OCI-LY1 (cell line): Measurements from ENCODE around the gene KLK4.

ENCODE experiments used
- EZH2 ChIP-seq: fragments of 200-600 bp; sonication (generic), shearing (Covaris generic); IDR thresholded peaks from 2 replicates; pipeline ENCODE4 v1.8.0; 2017; ENCODE audit warnings: borderline replicate concordance, mixed run types, mild to moderate bottlenecking, antibody characterized with exemption, low read length, moderate library complexity, mixed read lengths
- TF ChIP-seq, protein P1 (sequence below): fragments of 200-600 bp; sonication (generic), shearing (Covaris generic); IDR thresholded peaks from 2 replicates; pipeline ENCODE4 v1.5.1; 2017; ENCODE audit warnings: mild to moderate bottlenecking, antibody characterized with exemption, low read length, moderate library complexity, mixed read lengths

DNA sequence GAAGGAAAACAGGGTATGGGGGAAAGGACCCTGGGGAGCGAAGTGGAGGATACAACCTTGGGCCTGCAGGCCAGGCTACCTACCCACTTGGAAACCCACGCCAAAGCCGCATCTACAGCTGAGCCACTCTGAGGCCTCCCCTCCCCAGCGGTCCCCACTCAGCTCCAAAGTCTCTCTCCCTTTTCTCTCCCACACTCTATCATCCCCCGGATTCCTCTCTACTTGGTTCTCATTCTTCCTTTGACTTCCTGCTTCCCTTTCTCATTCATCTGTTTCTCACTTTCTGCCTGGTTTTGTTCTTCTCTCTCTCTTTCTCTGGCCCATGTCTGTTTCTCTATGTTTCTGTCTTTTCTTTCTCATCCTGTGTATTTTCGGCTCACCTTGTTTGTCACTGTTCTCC is 53.8 kb downstream of the KLK4 start:
- TF ChIP-seq EZH2: no peak
- TF ChIP-seq, protein P1, sequence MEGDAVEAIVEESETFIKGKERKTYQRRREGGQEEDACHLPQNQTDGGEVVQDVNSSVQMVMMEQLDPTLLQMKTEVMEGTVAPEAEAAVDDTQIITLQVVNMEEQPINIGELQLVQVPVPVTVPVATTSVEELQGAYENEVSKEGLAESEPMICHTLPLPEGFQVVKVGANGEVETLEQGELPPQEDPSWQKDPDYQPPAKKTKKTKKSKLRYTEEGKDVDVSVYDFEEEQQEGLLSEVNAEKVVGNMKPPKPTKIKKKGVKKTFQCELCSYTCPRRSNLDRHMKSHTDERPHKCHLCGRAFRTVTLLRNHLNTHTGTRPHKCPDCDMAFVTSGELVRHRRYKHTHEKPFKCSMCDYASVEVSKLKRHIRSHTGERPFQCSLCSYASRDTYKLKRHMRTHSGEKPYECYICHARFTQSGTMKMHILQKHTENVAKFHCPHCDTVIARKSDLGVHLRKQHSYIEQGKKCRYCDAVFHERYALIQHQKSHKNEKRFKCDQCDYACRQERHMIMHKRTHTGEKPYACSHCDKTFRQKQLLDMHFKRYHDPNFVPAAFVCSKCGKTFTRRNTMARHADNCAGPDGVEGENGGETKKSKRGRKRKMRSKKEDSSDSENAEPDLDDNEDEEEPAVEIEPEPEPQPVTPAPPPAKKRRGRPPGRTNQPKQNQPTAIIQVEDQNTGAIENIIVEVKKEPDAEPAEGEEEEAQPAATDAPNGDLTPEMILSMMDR: no peak
